HepG2 (cell line): Measurements from ENCODE around the gene BORCS5. TPM values are rescaled to one million over a fixed set of nuclear protein-coding genes. Genes with fewer than 3 reads are reported as not detected.

ENCODE experiments used
- CEBPG ChIP-seq: IDR thresholded peaks from 2 replicates; pipeline ENCODE4 v1.6.1; 2016
- EHMT2 ChIP-seq: fragments of 200-600 bp; sonication (generic); IDR thresholded peaks from 2 replicates; pipeline ENCODE4 v1.7.0; 2017; ENCODE audit warnings: antibody characterized with exemption, low read depth, low read length, borderline replicate concordance
- FLYWCH1 ChIP-seq: sonication (generic); formaldehyde crosslinking; IDR thresholded peaks from 2 replicates; pipeline ENCODE4 v1.8.1; 2023; ENCODE audit warnings: mild to moderate bottlenecking, missing genetic modification reagents
- GABPB1 ChIP-seq: IDR thresholded peaks from 2 replicates; pipeline ENCODE4 v1.6.1; 2016; ENCODE audit warnings: mild to moderate bottlenecking, missing genetic modification reagents, moderate library complexity, missing compliant biosample characterization
- IRF2 ChIP-seq: IDR thresholded peaks from 2 replicates; pipeline ENCODE4 v1.6.1; 2018; ENCODE audit warnings: missing genetic modification reagents, missing compliant biosample characterization
- NFIC ChIP-seq: IDR thresholded peaks from 2 replicates; pipeline ENCODE4 v1.6.1; 2012; ENCODE audit warnings: mild to moderate bottlenecking, low read length, inconsistent platforms
- POGZ ChIP-seq: sonication (generic); formaldehyde crosslinking; IDR thresholded peaks from 2 replicates; pipeline ENCODE4 v1.4.0; 2020; ENCODE audit warnings: mild to moderate bottlenecking, missing genetic modification reagents
- POLR2G ChIP-seq: fragments of 200-400 bp; formaldehyde crosslinking; IDR thresholded peaks from 2 replicates; pipeline ENCODE4 v1.6.1; 2018; ENCODE audit warnings: mild to moderate bottlenecking, low read depth, low read length, moderate library complexity
- RCOR2 ChIP-seq: IDR thresholded peaks from 2 replicates; pipeline ENCODE4 v1.6.1; 2016; ENCODE audit warnings: missing biosample characterization, missing genetic modification reagents
- SALL1 ChIP-seq: sonication (generic); formaldehyde crosslinking; IDR thresholded peaks from 2 replicates; pipeline ENCODE4 v1.8.0; 2022; ENCODE audit warnings: mild to moderate bottlenecking, missing genetic modification reagents
- SAP130 ChIP-seq: IDR thresholded peaks from 2 replicates; pipeline ENCODE4 v1.6.1; 2016; ENCODE audit warnings: low read depth
- SIX1 ChIP-seq: sonication (generic); formaldehyde crosslinking; IDR thresholded peaks from 2 replicates; pipeline ENCODE4 v1.4.0; 2020; ENCODE audit warnings: missing genetic modification reagents, borderline replicate concordance
- SNAPC2 ChIP-seq: sonication (generic); formaldehyde crosslinking; IDR thresholded peaks from 2 replicates; pipeline ENCODE4 v1.8.1; 2022; ENCODE audit warnings: mild to moderate bottlenecking, missing genetic modification reagents
- SP5 ChIP-seq: IDR thresholded peaks from 2 replicates; pipeline ENCODE4 v1.6.1; 2016; ENCODE audit warnings: low read depth, borderline replicate concordance
- TBX2 ChIP-seq: sonication (generic); formaldehyde crosslinking; IDR thresholded peaks from 2 replicates; pipeline ENCODE4 v1.5.0; 2020; ENCODE audit warnings: missing genetic modification reagents, mild to moderate bottlenecking, borderline replicate concordance
- ZBTB7A ChIP-seq: sonication (generic); formaldehyde crosslinking; IDR thresholded peaks from 2 replicates; pipeline ENCODE4 v1.8.0; 2022; ENCODE audit warnings: mild to moderate bottlenecking, missing genetic modification reagents
- ZBTB7B ChIP-seq: sonication (generic); formaldehyde crosslinking; IDR thresholded peaks from 2 replicates; pipeline ENCODE4 v1.4.0; 2020; ENCODE audit warnings: missing genetic modification reagents
- ZNF264 ChIP-seq: sonication (generic); formaldehyde crosslinking; IDR thresholded peaks from 2 replicates; pipeline ENCODE4 v1.4.0; 2020; ENCODE audit warnings: missing genetic modification reagents
- ZNF816 ChIP-seq: sonication (generic); formaldehyde crosslinking; IDR thresholded peaks from 2 replicates; pipeline ENCODE4 v1.8.0; 2022; ENCODE audit warnings: missing genetic modification reagents, mild to moderate bottlenecking, borderline replicate concordance
- ZNF878 ChIP-seq: sonication (generic); formaldehyde crosslinking; IDR thresholded peaks from 2 replicates; pipeline ENCODE4 v1.8.1; 2023; ENCODE audit warnings: mild to moderate bottlenecking, missing genetic modification reagents, moderate library complexity
- ZNF891 ChIP-seq: sonication (generic); formaldehyde crosslinking; IDR thresholded peaks from 2 replicates; pipeline ENCODE4 v1.5.0; 2020; ENCODE audit warnings: mild to moderate bottlenecking, missing genetic modification reagents
- polyA plus RNA-seq, 8 experiments: library from polyadenylated mRNA; depleted of rRNA in 3 of 8; stranded (reverse) in 7 of 8; unstranded in 1 of 8; fragments of >200 nt; fragmentation: Illumina TruSeq in 4 of 8; extraction: Trizol in 4 of 8; gene quantifications; 2 replicates each; pipeline versions ENCODE4 v1.2.1 to v1.2.3, GENCODE V29; 2011 to 2016; ENCODE audit warnings: low read depth in 4 of 8, missing spikeins in 1 of 8, mixed read lengths in 1 of 8; ENCODE audit not compliant: insufficient read depth in 1 of 8
- total RNA-seq, 5 experiments: library from RNA; depleted of rRNA; stranded (reverse); fragments of >200 nt; fragmentation: Illumina TruSeq; extraction: Trizol; gene quantifications; 2 replicates each; pipeline ENCODE4 v1.2.3, GENCODE V29; 2016; ENCODE audit warnings: low read depth in 1 of 5
- TF ChIP-seq, protein P1 (sequence below): IDR thresholded peaks from 2 replicates; pipeline ENCODE4 v1.6.1; 2016; ENCODE audit warnings: missing compliant biosample characterization, missing genetic modification reagents, borderline replicate concordance
- TF ChIP-seq, protein P2 (sequence below): sonication (generic); formaldehyde crosslinking; IDR thresholded peaks from 2 replicates; pipeline ENCODE4 v1.4.0; 2020; ENCODE audit warnings: missing genetic modification reagents
- TF ChIP-seq, protein P3 (sequence below): sonication (generic); formaldehyde crosslinking; IDR thresholded peaks from 2 replicates; pipeline ENCODE4 v1.4.0; 2020; ENCODE audit warnings: missing genetic modification reagents, mild to moderate bottlenecking, borderline replicate concordance

Gene BORCS5
- total and polyA plus RNA-seq, 2 of the 13 experiments (the other 11 are each of a cell fraction or from before 2014, with no cell fraction given), result 3.9 to 4.7 TPM

DNA sequence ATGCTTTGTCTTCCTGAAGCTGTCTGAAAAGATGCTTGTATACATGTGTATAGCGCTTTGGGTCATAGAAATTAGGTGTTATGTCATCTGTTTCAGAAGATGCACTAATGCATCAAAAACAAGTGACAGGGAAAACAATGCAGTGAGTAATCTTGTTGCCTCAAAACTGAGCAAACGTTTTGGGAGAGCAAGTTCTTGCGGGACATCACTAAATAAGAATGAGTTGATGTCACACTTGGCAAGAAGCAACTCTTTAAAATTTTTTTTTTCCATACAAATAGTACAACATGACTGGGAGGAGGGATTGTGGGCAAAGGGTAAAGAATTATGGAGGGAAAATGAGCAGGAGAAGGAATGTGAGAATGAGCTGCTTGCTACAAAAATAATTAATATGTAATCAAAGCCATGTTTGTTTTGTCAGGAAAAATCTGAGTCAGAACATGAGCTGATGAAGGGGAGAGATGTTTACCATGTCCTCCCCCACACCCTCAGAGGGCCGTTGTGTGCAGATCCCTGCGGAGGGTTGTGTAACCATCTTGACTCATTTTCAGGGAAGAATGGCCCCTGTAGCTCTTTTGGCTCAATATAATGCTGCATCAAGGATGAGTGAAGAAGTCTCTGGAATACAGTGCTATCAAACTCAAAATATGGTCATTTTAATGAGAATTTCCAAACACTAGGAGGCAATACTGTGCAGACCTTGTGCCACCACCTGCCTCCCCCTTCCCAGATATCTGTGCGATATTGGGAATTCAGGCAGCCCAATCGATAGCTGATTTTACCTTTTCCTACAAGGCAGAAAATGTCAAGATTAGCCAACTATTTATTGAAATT is 41.4 kb downstream of the BORCS5 start (continued):
- TF ChIP-seq, protein P1, sequence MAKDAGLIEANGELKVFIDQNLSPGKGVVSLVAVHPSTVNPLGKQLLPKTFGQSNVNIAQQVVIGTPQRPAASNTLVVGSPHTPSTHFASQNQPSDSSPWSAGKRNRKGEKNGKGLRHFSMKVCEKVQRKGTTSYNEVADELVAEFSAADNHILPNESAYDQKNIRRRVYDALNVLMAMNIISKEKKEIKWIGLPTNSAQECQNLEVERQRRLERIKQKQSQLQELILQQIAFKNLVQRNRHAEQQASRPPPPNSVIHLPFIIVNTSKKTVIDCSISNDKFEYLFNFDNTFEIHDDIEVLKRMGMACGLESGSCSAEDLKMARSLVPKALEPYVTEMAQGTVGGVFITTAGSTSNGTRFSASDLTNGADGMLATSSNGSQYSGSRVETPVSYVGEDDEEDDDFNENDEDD (CRISPR knock-in tag), result 0 out of 2 replicates have a peak, but pooled peaks have one; percentile 28
- TF ChIP-seq POLR2G, result 0 out of 2 replicates have a peak, but pooled peaks have one; percentile 28
- TF ChIP-seq ZNF878 (CRISPR knock-in tag), result 0 out of 2 replicates have a peak, but pooled peaks have one; percentile 44
- TF ChIP-seq IRF2 (CRISPR knock-in tag), result 0 out of 2 replicates have a peak, but pooled peaks have one; percentile 46
- peak; percentile 86 for TF ChIP-seq CEBPG
- 0 out of 2 replicates have a peak, but pooled peaks have one; percentile 39 for TF ChIP-seq SP5 (CRISPR knock-in tag)
- TF ChIP-seq NFIC, result peak; percentile 74; the same call in 1 of the 2 replicates
- TF ChIP-seq ZNF891 (CRISPR knock-in tag), result no peak
- 0 out of 2 replicates have a peak, but pooled peaks have one; percentile 18 for TF ChIP-seq FLYWCH1 (CRISPR knock-in tag)
- no peak for TF ChIP-seq ZBTB7A (CRISPR knock-in tag)
- 0 out of 2 replicates have a peak, but pooled peaks have one; percentile 16 for TF ChIP-seq GABPB1 (CRISPR knock-in tag)
- no peak for TF ChIP-seq SNAPC2 (CRISPR knock-in tag)
- 0 out of 2 replicates have a peak, but pooled peaks have one; percentile 45 for TF ChIP-seq ZBTB7B (CRISPR knock-in tag)
- no peak for TF ChIP-seq ZNF264 (CRISPR knock-in tag)
- peak; percentile 89 for TF ChIP-seq TBX2 (CRISPR knock-in tag)
- no peak for TF ChIP-seq ZNF816 (CRISPR knock-in tag)
- TF ChIP-seq, protein P2, sequence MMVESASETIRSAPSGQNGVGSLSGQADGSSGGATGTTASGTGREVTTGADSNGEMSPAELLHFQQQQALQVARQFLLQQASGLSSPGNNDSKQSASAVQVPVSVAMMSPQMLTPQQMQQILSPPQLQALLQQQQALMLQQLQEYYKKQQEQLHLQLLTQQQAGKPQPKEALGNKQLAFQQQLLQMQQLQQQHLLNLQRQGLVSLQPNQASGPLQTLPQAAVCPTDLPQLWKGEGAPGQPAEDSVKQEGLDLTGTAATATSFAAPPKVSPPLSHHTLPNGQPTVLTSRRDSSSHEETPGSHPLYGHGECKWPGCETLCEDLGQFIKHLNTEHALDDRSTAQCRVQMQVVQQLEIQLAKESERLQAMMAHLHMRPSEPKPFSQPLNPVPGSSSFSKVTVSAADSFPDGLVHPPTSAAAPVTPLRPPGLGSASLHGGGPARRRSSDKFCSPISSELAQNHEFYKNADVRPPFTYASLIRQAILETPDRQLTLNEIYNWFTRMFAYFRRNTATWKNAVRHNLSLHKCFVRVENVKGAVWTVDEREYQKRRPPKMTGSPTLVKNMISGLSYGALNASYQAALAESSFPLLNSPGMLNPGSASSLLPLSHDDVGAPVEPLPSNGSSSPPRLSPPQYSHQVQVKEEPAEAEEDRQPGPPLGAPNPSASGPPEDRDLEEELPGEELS, result peak; percentile 90
- peak; percentile 67; the same call in 1 of the 2 replicates for TF ChIP-seq EHMT2
- TF ChIP-seq SALL1 (CRISPR knock-in tag), result peak; percentile 94
- peak; percentile 55; the same call in 1 of the 2 replicates for TF ChIP-seq POGZ (CRISPR knock-in tag)
- TF ChIP-seq, protein P3, sequence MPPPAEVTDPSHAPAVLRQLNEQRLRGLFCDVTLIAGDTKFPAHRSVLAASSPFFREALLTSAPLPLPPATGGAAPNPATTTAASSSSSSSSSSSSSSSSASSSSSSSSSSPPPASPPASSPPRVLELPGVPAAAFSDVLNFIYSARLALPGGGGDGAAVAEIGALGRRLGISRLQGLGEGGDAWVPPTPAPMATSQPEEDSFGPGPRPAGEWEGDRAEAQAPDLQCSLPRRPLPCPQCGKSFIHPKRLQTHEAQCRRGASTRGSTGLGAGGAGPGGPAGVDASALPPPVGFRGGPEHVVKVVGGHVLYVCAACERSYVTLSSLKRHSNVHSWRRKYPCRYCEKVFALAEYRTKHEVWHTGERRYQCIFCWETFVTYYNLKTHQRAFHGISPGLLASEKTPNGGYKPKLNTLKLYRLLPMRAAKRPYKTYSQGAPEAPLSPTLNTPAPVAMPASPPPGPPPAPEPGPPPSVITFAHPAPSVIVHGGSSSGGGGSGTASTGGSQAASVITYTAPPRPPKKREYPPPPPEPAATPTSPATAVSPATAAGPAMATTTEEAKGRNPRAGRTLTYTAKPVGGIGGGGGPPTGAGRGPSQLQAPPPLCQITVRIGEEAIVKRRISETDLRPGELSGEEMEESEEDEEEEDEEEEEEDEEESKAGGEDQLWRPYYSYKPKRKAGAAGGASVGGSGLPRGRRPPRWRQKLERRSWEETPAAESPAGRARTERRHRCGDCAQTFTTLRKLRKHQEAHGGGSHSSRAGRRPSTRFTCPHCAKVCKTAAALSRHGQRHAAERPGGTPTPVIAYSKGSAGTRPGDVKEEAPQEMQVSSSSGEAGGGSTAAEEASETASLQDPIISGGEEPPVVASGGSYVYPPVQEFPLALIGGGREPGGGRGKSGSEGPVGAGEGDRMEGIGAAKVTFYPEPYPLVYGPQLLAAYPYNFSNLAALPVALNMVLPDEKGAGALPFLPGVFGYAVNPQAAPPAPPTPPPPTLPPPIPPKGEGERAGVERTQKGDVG, result no peak
- peak; percentile 86 for TF ChIP-seq RCOR2 (CRISPR knock-in tag)
- TF ChIP-seq SAP130 (CRISPR knock-in tag), result peak; percentile 48
- TF ChIP-seq SIX1, result peak; percentile 61; the same call in 1 of the 2 replicates
